Measurements from ENCODE around the gene LAMC3. TPM values are rescaled to one million over a fixed set of nuclear protein-coding genes. Genes with fewer than 3 reads are reported as not detected.

Gene LAMC3
- total and polyA plus RNA-seq, 9 of the 15 experiments (the other 6 are each of a cell fraction or from before 2014, with no cell fraction given), result 0.10 TPM; not detected in 8

GRCh38 chr9:130965680-130966079 is 43.3 kb upstream of the LAMC3 start (continued):
- 0 out of 2 replicates have a peak, but pooled peaks have one; percentile 2 for TF ChIP-seq HMGXB4 (CRISPR knock-in tag; IDR thresholded peaks at IDR 0.05)

- no peak overlapping the region for H2AFZ ChIP-seq (ENCODE audit: low read depth, low read length)
- no peaks in the 10 kb centered on the region for H3K36me3 ChIP-seq (ENCODE audit: control insufficient read depth, insufficient read depth, low read length)
- intact Hi-C loops (cut with micrococcal nuclease) (no loop called here), in situ Hi-C loops (cut with MboI) (no loop called here)
- CTCF ChIA-PET (ENCODE audit: low intra/inter-chr PET ratio), result interaction anchor here (0.7 kb wide), 1 partner anchor 218 kb away, joined by 3 read pairs; no protein-coding TSS in a partner anchor
- H4K20me1 ChIP-seq (replicated peaks; ENCODE audit: control insufficient read depth, insufficient read depth, low read length), result peaks cover 33% of the 10 kb centered on the region
- H3K9me3 ChIP-seq (replicated peaks; ENCODE audit: control insufficient read depth, insufficient read depth, low read depth, low read length), result no peaks in the 10 kb centered on the region; the same call in 1 of the 2 replicates
- no peak overlapping the region for H3K4me2 ChIP-seq (ENCODE audit: insufficient read depth, low read length)
- peaks cover 80 to 97% of the 10 kb centered on the region in 2 experiments for H3K27me3 ChIP-seq (ENCODE audit: control insufficient read depth in 2 of 2, insufficient read depth in 2 of 2, low read length in 2 of 2)
- DNase-seq (ENCODE audit: extremely low read depth in 1 of 4, low spot score in 3 of 4), result peak in 3 of 4 experiments; percentile 26 to 65 (median 60)
- peak; percentile 9 for ATAC-seq
- H3K9ac ChIP-seq (ENCODE audit: insufficient read depth in 1 of 2, low read depth in 2 of 2, low read length in 2 of 2), result peak overlapping the region in 1 of 2 experiments; percentile 46; a peak in 2 of 4 replicates
- WGBS (ENCODE audit: insufficient coverage, low coverage, missing lambda C conversion rate), result 1% methylated on average over 12 of the region's 12 CpGs
- H3K4me3 ChIP-seq, result no peak overlapping the region
- POLR2A ChIA-PET, result interaction anchor here (0.6 to 4.6 kb wide), 7 partner anchors 12 to 192 kb away, joined by 3 to 45 read pairs (median 5); no protein-coding TSS in a partner anchor
- peaks cover 0 to 9% of the 10 kb centered on the region in 2 experiments; a peak in 1 of 5 replicates for H3K4me1 ChIP-seq (replicated peaks in 1 of 2; ENCODE audit: control insufficient read depth in 2 of 2, insufficient read depth in 2 of 2, low read length in 2 of 2)
- H3K79me2 ChIP-seq (ENCODE audit: control insufficient read depth, insufficient read depth, low read length), result no peaks in the 10 kb centered on the region
- BruUV-seq (replicated peaks), result no TSS peak
- H3K27ac ChIP-seq (ENCODE audit: extremely low read depth, low read depth, low read length), result no peak overlapping the region
- no peak for FAIRE-seq
- no peaks in the 10 kb centered on the region for H3K9me1 ChIP-seq (ENCODE audit: control insufficient read depth, insufficient read depth, low read length)
- no peak for TF ChIP-seq PRMT5 (CRISPR knock-in tag; IDR thresholded peaks at IDR 0.05)
- TF ChIP-seq MLX (CRISPR knock-in tag; conservative IDR thresholded peaks at IDR 0.05), result 0 out of 4 replicates have a peak, but pooled peaks of 1 of the 2 experiments have one; percentile 35
- TF ChIP-seq CXXC5 (CRISPR knock-in tag; IDR thresholded peaks at IDR 0.05), result no peak
- TF ChIP-seq PURB (CRISPR knock-in tag; IDR thresholded peaks at IDR 0.05; ENCODE audit: low read depth), result no peak
- no peak for TF ChIP-seq TCF15 (CRISPR knock-in tag; IDR thresholded peaks at IDR 0.05)
- TF ChIP-seq ZKSCAN8 (CRISPR knock-in tag; IDR thresholded peaks at IDR 0.05), result no peak
- TF ChIP-seq ZBTB11 (CRISPR knock-in tag; IDR thresholded peaks at IDR 0.05), result no peak
- no peak for TF ChIP-seq KLF6 (CRISPR knock-in tag; IDR thresholded peaks at IDR 0.05; ENCODE audit: borderline replicate concordance)
- TF ChIP-seq ZNF217 (CRISPR knock-in tag; IDR thresholded peaks at IDR 0.05), result no peak
- TF ChIP-seq CHD1 (IDR thresholded peaks at IDR 0.05; ENCODE audit: low read length), result no peak
- TF ChIP-seq DDX20 (tag; IDR thresholded peaks at IDR 0.05; ENCODE audit: low read depth), result no peak
- TF ChIP-seq ERF (CRISPR knock-in tag; IDR thresholded peaks at IDR 0.05), result no peak
Measured at GRCh38 chr9:130970052-130970451, 38.9 kb upstream of the LAMC3 start.

All from K562 (cell line).